ENCODE data around the gene MAEA. TPM values are rescaled to one million over a fixed set of nuclear protein-coding genes. Genes with fewer than 3 reads are reported as not detected.

The MAEA gene
- total and polyA plus RNA-seq, 2 experiments from 2014 or later: 66.6 to 73.2 TPM

DNA sequence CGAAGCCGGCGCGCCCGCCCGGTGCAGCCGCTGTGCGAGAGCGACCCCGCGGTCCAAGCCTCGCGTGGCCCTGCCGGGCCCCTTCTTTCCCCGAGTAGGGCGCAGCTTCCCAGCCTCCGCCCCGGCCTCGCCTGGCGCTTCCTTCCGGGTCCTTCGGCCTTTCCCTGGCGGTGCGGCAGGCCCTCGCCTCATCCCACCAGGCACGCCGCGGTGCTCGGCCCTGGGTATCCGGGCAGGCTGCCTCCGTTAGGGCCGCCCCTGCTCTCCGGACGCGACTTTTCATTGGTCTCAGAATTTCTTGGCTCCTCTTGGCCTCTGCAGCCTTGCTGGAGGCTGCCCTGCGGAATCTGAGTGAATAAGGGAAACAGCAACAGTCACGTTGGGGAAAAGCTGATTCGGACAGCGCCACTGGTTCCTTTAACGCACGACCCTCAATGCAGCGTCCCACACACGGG lies 57.7 kb downstream of the MAEA start:
- WGBS (ENCODE audit: low lambda C conversion rate, missing lambda C conversion rate): 1% methylated on average over 26 of the region's 43 CpGs
- peak overlapping the region; percentile 98 for H3K4me2 ChIP-seq
- H3K27ac ChIP-seq: peak overlapping the region; percentile 97
- H3K79me2 ChIP-seq: peaks cover 51% of the 10 kb centered on the region
- H3K9me3 ChIP-seq (ENCODE audit: low read depth): no peaks in the 10 kb centered on the region
- H4K20me1 ChIP-seq (ENCODE audit: insufficient read depth, poor library complexity, severe bottlenecking): no peaks in the 10 kb centered on the region
- H3K36me3 ChIP-seq (replicated peaks; ENCODE audit: insufficient read depth, low read depth): no peaks in the 10 kb centered on the region
- H3K4me3 ChIP-seq: peak overlapping the region; percentile 35
- H3K9me2 ChIP-seq (replicated peaks; ENCODE audit: insufficient read depth): no peaks in the 10 kb centered on the region
- no peak for TF ChIP-seq EZH2phosphoT487 (IDR thresholded peaks at IDR 0.05; ENCODE audit: low read depth, severe bottlenecking, unreplicated experiment)
- no peak for TF ChIP-seq EZH2 (IDR thresholded peaks at IDR 0.05; ENCODE audit: borderline replicate concordance)
- no peak for TF ChIP-seq CTCF (IDR thresholded peaks at IDR 0.05; ENCODE audit: poor library complexity)
- H3K4me1 ChIP-seq (ENCODE audit: insufficient read depth): peaks cover 16% of the 10 kb centered on the region
- peak; percentile 85 for DNase-seq (ENCODE audit: low spot score)
- peak overlapping the region; percentile 48 for H2AFZ ChIP-seq
- no peaks in the 10 kb centered on the region for H3K27me3 ChIP-seq

GRCh38 chr4:1348014-1348513 lies 58.4 kb downstream of the MAEA start:
- peak overlapping the region; percentile 35 for H3K4me3 ChIP-seq
- H3K27ac ChIP-seq: peak overlapping the region; percentile 97
- peaks cover 51% of the 10 kb centered on the region for H3K79me2 ChIP-seq
- no peaks in the 10 kb centered on the region for H3K9me2 ChIP-seq (replicated peaks; ENCODE audit: insufficient read depth)
- TF ChIP-seq EZH2phosphoT487 (IDR thresholded peaks at IDR 0.05; ENCODE audit: low read depth, severe bottlenecking, unreplicated experiment) (no peak), CTCF (IDR thresholded peaks at IDR 0.05; ENCODE audit: poor library complexity) (no peak), EZH2 (IDR thresholded peaks at IDR 0.05; ENCODE audit: borderline replicate concordance) (no peak)
- DNase-seq (ENCODE audit: low spot score): no peak
- no peaks in the 10 kb centered on the region for H3K9me3 ChIP-seq (ENCODE audit: low read depth)
- H2AFZ ChIP-seq: peak overlapping the region; percentile 48
- H4K20me1 ChIP-seq (ENCODE audit: insufficient read depth, poor library complexity, severe bottlenecking): no peaks in the 10 kb centered on the region
- H3K4me1 ChIP-seq (ENCODE audit: insufficient read depth): peaks cover 16% of the 10 kb centered on the region
- H3K36me3 ChIP-seq (replicated peaks; ENCODE audit: insufficient read depth, low read depth): no peaks in the 10 kb centered on the region
- H3K27me3 ChIP-seq: no peaks in the 10 kb centered on the region
- WGBS (ENCODE audit: low lambda C conversion rate, missing lambda C conversion rate): 87% methylated on average over 12 of the region's 12 CpGs
- peak overlapping the region; percentile 98 for H3K4me2 ChIP-seq

GRCh38 chr4:1348746-1349145 lies 59.1 kb downstream of the MAEA start:
- Histone ChIP-seq H3K4me2 (peak overlapping the region; percentile 98), H4K20me1 (ENCODE audit: insufficient read depth, poor library complexity, severe bottlenecking) (no peaks in the 10 kb centered on the region), H2AFZ (no peak overlapping the region), H3K27ac (peak overlapping the region; percentile 97), H3K36me3 (replicated peaks; ENCODE audit: insufficient read depth, low read depth) (no peaks in the 10 kb centered on the region), H3K9me2 (replicated peaks; ENCODE audit: insufficient read depth) (no peaks in the 10 kb centered on the region), H3K27me3 (no peaks in the 10 kb centered on the region), H3K9me3 (ENCODE audit: low read depth) (no peaks in the 10 kb centered on the region), H3K4me1 (ENCODE audit: insufficient read depth) (peaks cover 16% of the 10 kb centered on the region), H3K4me3 (no peak overlapping the region), H3K79me2 (peaks cover 49% of the 10 kb centered on the region)
- DNase-seq (ENCODE audit: low spot score): no peak
- TF ChIP-seq EZH2 (IDR thresholded peaks at IDR 0.05; ENCODE audit: borderline replicate concordance) (no peak), EZH2phosphoT487 (IDR thresholded peaks at IDR 0.05; ENCODE audit: low read depth, severe bottlenecking, unreplicated experiment) (no peak), CTCF (IDR thresholded peaks at IDR 0.05; ENCODE audit: poor library complexity) (no peak)
- WGBS (ENCODE audit: low lambda C conversion rate, missing lambda C conversion rate): 95% methylated on average over 23 of the region's 25 CpGs
